Mucosa of descending colon (tissue), 3 donors: ENCODE measurements around the gene CTH. TPM values are rescaled to one million over a fixed set of nuclear protein-coding genes. Genes with fewer than 3 reads are reported as not detected.
A peak's percentile ranks its signal among the peaks of the same experiment; 100 is the strongest.
"Not testable (repeated sequence)": the region's sequence is repeated elsewhere in the genome, so short reads cannot be mapped to it uniquely, and the experiment has no call there.

ENCODE experiments used
- ATAC-seq: fragments of 200-7000 bp; cut with Tn5 transposase; one replicate; pipeline ENCODE4 v1.9.1; 2020; ENCODE audit warnings: mild to moderate bottlenecking, moderate library complexity
- DNase-seq, 3 donors: peaks; one replicate each; pipeline ENCODE4 v3.0.0-alpha.2; 2020
- H3K36me3 ChIP-seq: fragments of 200-600 bp; one replicate; pipeline ENCODE4 v1.8.0; 2021; ENCODE audit warnings: low read depth, mild to moderate bottlenecking
- H3K4me1 ChIP-seq: fragments of 200-600 bp; one replicate; pipeline ENCODE4 v1.8.0; 2021; ENCODE audit warnings: low read depth, mild to moderate bottlenecking
- H3K4me3 ChIP-seq: fragments of 200-600 bp; one replicate; pipeline ENCODE4 v1.8.0; 2021; ENCODE audit warnings: mild to moderate bottlenecking
- H3K9me3 ChIP-seq: fragments of 200-600 bp; one replicate; pipeline ENCODE4 v1.8.0; 2021; ENCODE audit warnings: mild to moderate bottlenecking
- intact Hi-C, 2 donors: fragments of 100-400 bp; cut with DNase I in 1 of 2; cut with micrococcal nuclease in 1 of 2; formaldehyde crosslinking; loops; one replicate each; pipeline versions ENCODE4 v1.11.0 to v1.11.1; 2022; cut with DNase I, micrococcal nuclease
- total RNA-seq, 3 donors: library from RNA; stranded (reverse); fragmentation: NEBNext Ultra II Directional in 2 of 3; extraction: Animal tissue kit (Norgen Biotek cat#: 25700) in 2 of 3; gene quantifications; one replicate each; pipeline versions ENCODE4 v1.2.1 to v1.2.4, GENCODE V29; 2021 to 2023
- TF ChIP-seq, protein P1 (sequence below): fragments of 200-600 bp; IDR thresholded peaks from one replicate; pipeline ENCODE4 v1.8.0; 2022; ENCODE audit warnings: antibody characterized with exemption, mild to moderate bottlenecking
- donor health status: DM: no; HTN: no; CAD: no; lungs with moderate emphysema.
- donor health status: DM: no; HTN: no; CAD: no.
- donor health status: DM: no; HTN: yes; CAD: no.

The CTH gene
- total RNA-seq, 3 donors from 2014 or later, result 5.4 to 13.8 (median 7.2) TPM

DNA sequence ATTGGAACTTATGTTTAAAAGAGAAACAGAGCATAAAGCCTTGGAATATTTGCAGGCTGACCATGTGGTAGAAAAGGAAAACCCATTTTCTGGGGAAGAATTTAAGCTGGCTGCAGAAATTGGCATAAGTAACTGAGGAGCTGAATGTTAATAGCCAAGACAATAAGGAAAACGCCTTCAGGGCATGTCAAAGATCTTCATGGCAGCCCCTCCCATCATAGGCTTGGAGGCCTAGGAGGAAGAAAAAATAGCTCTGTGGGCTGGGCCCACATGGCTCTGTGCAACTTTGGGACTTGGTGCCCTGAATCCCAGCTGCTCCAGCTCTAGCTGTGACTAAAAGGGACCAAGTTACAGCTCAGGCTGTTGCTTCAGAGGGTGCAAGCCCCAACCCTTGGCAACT, 51.5 kb downstream of the CTH start:
- TF ChIP-seq, protein P1, sequence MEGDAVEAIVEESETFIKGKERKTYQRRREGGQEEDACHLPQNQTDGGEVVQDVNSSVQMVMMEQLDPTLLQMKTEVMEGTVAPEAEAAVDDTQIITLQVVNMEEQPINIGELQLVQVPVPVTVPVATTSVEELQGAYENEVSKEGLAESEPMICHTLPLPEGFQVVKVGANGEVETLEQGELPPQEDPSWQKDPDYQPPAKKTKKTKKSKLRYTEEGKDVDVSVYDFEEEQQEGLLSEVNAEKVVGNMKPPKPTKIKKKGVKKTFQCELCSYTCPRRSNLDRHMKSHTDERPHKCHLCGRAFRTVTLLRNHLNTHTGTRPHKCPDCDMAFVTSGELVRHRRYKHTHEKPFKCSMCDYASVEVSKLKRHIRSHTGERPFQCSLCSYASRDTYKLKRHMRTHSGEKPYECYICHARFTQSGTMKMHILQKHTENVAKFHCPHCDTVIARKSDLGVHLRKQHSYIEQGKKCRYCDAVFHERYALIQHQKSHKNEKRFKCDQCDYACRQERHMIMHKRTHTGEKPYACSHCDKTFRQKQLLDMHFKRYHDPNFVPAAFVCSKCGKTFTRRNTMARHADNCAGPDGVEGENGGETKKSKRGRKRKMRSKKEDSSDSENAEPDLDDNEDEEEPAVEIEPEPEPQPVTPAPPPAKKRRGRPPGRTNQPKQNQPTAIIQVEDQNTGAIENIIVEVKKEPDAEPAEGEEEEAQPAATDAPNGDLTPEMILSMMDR, result no peak

DNA sequence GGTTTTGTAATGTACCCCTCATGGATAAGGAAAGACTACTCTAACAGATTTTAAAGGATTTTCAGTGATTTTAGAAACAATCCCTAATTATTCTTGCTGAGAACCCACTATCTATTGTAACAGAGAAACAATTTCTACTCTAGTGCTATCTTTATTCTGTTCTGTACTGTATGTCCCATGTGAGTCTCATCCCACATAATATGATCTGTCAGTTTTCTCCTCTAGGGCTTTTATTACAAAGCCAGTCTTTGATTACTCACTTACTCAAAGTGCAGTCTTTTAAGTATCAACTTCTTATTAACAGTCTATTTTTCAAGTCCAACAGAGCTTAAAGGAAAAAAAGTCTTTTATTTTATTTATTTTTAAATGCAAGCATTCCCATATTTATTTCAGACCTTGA, 54.8 kb downstream of the CTH start:
- TF ChIP-seq, protein P1, result no peak

More for the DNA sequence above, 51.5 kb downstream of the CTH start:
- DNase-seq (peak in 1 of 3 donors; percentile 19), ATAC-seq (peak; percentile 67)
- Histone ChIP-seq H3K4me1 (no peaks in the 10 kb centered on the region), H3K36me3 (no peaks in the 10 kb centered on the region), H3K9me3 (no peaks in the 10 kb centered on the region), H3K4me3 (no peak overlapping the region)
- intact Hi-C loops, result no loop called here

DNA sequence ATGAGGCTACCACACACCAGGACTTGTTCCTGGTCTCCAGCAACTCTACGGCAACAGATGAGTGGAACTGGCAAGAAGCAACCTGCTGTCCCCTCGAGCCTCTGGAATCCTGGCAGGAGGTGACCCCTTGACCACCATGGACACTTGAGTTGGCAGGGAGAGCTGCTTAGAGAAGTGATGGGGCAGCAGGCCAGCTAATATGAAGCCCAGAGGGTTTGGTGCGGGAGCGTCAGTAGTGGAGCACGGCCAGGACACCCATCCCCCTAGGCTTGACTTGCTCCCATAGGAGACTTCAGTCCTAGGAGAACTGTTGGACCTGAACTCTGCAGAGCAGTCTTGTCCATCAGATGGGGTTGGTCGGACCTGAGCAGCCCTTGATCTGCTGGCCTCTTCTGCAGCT, 56.5 kb downstream of the CTH start:
- no peak for DNase-seq
- Histone ChIP-seq H3K4me1 (no peaks in the 10 kb centered on the region), H3K4me3 (no peak overlapping the region), H3K9me3 (no peaks in the 10 kb centered on the region), H3K36me3 (no peaks in the 10 kb centered on the region)
- no peak for ATAC-seq
- intact Hi-C loops, result no loop called here
- TF ChIP-seq, protein P1, result no peak

More for the DNA sequence above, 54.8 kb downstream of the CTH start:
- Histone ChIP-seq H3K4me1 (no peaks in the 10 kb centered on the region), H3K36me3 (no peaks in the 10 kb centered on the region), H3K4me3 (no peak overlapping the region), H3K9me3 (no peaks in the 10 kb centered on the region)
- intact Hi-C loops, result no loop called here
- ATAC-seq, result no peak
- DNase-seq, result no peak

DNA sequence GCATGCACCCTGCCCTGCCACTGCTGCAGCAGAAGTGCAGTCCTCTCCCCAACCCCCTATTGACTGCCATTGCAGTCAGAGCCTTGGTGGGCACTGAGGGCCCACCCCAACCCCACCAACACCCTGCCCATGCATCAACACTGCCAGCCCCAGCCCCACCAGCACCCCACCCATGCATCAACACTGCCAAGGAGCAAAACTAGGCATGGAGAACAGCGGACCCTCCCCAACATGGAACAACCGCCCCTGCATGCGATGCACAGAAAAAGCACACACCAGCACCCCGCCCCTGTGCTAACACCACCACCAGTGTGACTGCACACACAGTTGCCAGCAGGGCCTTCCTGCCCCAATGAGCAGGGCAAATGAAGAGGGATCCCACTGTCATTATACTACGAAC, 57.1 kb downstream of the CTH start:
- intact Hi-C loops, result no loop called here
- Histone ChIP-seq H3K36me3 (no peaks in the 10 kb centered on the region), H3K9me3 (no peaks in the 10 kb centered on the region), H3K4me1 (no peaks in the 10 kb centered on the region), H3K4me3 (no peak overlapping the region)
- TF ChIP-seq, protein P1, result no peak
- DNase-seq (no peak), ATAC-seq (no peak)

DNA sequence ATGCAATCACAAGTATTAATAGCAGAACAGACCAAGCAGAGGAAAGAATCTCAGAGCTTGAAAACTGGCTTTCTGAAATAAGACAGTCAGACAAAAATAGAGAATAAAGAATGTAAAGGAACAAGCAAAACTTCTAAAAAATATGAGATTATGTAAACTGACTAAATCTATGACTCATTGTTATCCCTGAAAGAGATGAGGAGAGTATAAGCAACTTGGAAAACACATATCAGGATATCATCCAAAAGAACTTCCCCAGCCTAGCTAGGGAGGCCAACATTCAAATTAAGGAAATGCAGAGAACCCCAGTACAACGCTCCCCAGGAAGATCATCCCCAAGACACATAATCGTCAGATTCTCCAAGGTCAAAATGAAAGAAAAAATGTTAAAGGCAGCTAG, 58.1 kb downstream of the CTH start:
- ATAC-seq, H3K4me1 ChIP-seq, H3K4me3 ChIP-seq, H3K9me3 ChIP-seq, H3K36me3 ChIP-seq, DNase-seq, intact Hi-C loops: not testable (repeated sequence)

DNA sequence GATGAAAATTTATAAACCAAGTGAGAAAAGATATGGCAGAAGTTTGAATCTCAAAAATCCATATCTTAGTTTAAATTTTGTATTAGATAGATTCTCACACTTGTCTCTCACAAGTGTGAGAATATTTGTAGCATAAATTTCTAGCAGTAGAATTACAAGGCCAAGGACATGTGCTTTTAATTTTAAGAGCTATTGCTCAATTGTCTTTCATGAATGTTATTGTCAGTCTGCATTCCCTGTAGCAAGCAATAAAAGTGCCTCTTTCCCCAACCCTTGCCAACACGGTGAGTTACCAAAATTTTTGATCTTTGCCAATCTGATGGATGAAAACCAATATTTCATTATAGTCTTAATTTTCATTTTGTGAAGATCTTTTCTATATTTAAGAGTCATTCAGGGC, 64.0 kb downstream of the CTH start:
- ATAC-seq, result no peak
- intact Hi-C loops, result no loop called here
- no peak for DNase-seq
- no peak overlapping the region for H3K4me3 ChIP-seq
- H3K36me3 ChIP-seq, result no peaks in the 10 kb centered on the region
- no peaks in the 10 kb centered on the region for H3K4me1 ChIP-seq
- TF ChIP-seq, protein P1, result no peak
- no peaks in the 10 kb centered on the region for H3K9me3 ChIP-seq
